PC-9 (cell line): Measurements from ENCODE around the gene ZBTB24.

Experiments used
- EZH2 ChIP-seq: fragments of 200-600 bp; sonication (generic); IDR thresholded peaks from 2 replicates; pipeline ENCODE4 v1.8.0; 2017; ENCODE audit warnings: antibody characterized with exemption, low read depth
- TF ChIP-seq, protein P1 (sequence below): fragments of 200-600 bp; sonication (generic); conservative IDR thresholded peaks from 2 replicates; pipeline ENCODE4 v1.6.1; 2017; ENCODE audit warnings: mixed run types, antibody characterized with exemption, mild to moderate bottlenecking, moderate library complexity

GRCh38 chr6:109447087-109447486 lies 35.9 kb downstream of the ZBTB24 start:
- TF ChIP-seq, protein P1, sequence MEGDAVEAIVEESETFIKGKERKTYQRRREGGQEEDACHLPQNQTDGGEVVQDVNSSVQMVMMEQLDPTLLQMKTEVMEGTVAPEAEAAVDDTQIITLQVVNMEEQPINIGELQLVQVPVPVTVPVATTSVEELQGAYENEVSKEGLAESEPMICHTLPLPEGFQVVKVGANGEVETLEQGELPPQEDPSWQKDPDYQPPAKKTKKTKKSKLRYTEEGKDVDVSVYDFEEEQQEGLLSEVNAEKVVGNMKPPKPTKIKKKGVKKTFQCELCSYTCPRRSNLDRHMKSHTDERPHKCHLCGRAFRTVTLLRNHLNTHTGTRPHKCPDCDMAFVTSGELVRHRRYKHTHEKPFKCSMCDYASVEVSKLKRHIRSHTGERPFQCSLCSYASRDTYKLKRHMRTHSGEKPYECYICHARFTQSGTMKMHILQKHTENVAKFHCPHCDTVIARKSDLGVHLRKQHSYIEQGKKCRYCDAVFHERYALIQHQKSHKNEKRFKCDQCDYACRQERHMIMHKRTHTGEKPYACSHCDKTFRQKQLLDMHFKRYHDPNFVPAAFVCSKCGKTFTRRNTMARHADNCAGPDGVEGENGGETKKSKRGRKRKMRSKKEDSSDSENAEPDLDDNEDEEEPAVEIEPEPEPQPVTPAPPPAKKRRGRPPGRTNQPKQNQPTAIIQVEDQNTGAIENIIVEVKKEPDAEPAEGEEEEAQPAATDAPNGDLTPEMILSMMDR, result no peak
- no peak for TF ChIP-seq EZH2
